GM18909 (cell line): ENCODE data around the gene IGF2R.

Experiments used
- ATAC-seq: cut with Tn5 transposase; IDR thresholded peaks from one replicate; pipeline ENCODE4 v1.9.1; 2021; ENCODE audit warnings: mild to moderate bottlenecking; ENCODE audit not compliant: unreplicated experiment, poor library complexity

The IGF2R gene

GRCh38 chr6:160038479-160038878 lies 69.6 kb downstream of the IGF2R start:
- no peak for ATAC-seq

DNA sequence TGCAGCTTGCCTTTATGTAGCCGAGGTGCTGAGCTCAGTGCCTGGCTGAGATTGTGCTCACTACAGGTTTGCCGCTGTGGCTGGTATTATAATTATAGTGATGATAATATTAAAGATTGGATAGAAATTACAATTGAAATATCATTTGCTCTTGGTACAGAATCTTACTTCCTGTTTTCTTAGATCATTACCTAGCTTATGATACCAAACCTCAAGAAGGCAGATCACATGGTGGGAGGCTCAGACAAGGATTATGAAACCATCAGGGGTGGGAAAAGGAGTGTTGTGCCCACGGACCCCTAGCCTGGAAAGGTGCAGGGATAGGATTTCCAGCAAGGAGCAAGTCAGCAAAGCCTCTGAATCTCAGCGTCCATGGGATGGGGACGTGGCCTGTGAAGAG lies 70.6 kb downstream of the IGF2R start:
- ATAC-seq = peak; percentile 61

DNA sequence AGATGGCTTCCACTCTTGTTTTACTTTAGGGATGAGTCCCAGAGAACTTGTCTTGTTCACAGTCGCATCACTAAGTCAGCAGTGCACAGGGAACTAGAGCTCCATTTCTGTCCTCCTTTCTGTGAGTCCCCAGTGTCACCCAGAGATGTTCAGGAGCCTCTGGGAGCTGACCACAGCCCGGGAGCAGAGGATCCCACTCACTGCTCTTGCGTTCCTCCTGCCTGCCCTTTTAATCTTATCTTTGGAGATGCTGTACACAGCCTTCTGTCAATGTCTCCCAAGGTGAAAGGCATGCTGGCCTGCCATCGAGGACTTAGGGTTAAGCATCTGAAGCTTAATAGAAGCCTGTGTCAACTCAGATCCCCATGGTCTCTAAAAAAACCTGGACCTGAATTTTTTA lies 71.2 kb downstream of the IGF2R start:
- no peak for ATAC-seq

- ATAC-seq = no peak
Measured at GRCh38 chr6:160040527-160041264, 71.8 kb downstream of the IGF2R start.

DNA sequence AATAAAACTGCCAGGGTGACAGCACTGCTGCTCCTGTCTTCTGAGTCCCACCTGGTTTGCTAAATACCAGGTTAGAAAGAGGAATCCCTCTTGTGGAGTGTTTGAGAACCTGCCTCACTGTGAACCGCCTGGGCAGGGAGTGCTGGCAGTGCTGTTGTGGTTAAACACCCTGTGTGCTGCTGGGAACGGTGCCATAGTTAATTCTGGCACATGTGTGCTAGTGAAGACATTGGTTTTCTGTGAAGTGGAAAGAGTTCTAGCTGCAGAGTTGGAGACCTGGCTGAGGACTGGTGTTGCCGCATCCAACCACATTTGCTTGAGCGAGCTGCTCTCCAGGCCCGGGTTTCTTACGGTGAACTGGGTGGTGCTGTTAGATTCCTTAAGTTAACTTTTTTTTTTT lies 72.7 kb downstream of the IGF2R start:
- ATAC-seq = no peak

DNA sequence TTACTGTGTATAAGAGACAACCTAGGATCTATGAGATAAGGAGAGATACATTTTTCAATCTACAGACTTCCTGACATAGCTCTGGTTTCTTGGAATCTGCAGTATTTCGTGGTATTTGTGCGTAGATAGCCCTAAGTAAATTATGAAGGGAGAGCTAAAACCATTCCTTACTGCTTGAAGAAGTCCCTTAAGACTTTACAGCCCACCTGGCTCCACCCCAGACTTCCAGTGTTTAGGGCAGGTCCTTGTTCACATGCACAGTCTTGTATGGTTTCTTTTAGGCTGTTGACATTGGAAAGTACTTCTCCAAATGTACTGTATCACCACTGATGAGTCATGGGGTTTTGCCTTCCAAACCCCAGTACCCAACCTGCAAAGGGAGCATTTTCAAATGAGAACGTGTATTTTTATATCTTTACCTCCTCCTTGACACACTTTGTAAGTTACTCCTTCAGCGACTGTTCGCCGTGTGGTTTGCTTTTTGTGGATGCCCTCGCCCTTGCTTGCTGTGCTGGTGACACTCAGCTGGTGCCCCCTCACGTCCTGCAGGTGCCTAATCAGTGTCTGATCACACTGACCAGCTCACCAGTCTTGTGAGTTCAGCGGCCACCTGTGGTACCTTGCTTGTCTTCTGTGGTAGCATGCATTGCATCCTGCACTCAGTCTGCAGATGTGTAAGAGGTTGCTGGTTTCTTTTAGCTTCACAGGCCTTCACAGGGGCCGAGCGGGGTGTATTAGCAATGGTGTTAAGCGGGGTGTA lies 73.3 kb downstream of the IGF2R start:
- no peak for ATAC-seq

DNA sequence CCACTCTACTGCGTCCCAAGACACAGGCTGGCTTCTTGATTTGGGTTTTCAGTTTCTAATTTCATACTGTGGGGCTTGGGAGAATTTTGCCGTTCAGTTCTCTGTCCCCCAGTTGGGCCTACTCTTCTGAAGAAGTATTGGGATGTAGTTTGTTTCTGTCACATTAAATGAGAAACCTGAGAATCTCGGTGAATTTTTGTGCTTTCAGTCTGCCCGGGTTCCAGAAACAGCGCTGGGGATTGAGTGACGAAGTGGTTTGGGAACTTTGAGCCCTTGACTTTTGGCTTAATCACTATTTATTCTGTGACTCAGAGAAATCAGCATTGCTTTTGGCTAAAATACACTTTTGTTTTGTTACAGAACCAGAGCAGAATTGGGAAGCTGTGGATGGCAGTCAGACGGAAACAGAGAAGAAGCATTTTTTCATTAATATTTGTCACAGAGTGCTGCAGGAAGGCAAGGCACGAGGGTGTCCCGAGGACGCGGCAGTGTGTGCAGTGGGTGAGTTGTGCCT lies 74.0 kb downstream of the IGF2R start:
- no peak for ATAC-seq

DNA sequence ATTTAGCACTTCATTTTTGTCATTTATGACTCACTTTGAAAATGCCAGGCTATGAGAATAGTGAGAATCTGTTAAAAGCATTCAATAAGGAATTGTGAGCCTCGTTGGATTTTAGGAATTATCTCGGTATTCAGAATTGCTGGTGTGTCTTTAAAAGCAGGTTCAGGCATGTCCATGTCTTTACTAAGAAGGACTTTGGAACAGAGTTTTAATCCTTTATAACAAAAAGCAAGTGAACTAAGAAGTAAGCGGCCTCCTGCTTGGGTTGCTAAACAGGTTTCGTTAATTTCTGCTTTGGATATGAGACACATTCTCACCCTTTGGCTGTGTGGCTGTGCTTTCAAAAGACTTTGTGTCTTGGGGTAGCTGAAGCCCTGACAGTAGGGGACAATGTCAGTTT lies 74.9 kb downstream of the IGF2R start:
- no peak for ATAC-seq

- no peak for ATAC-seq
Measured at GRCh38 chr6:160044687-160045086, 75.8 kb downstream of the IGF2R start.

DNA sequence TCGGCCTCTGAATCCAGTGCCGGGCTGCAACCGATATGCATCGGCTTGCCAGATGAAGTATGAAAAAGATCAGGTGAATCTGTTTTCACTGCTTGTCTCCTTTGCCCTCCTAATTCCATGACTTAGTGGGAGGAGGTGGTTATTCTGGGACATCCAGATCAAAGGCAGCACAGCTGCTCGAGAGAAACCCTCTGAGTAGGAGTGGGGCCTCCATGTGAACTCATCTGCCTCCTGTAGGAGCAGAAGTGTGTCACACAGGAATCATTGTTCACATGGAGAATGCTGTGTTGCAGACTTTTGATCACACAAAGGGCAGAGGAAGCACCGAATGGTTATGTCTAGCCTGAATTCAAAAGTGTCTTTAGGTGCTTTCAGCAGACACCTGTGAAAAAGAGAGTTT lies 79.6 kb downstream of the IGF2R start:
- ATAC-seq = no peak

DNA sequence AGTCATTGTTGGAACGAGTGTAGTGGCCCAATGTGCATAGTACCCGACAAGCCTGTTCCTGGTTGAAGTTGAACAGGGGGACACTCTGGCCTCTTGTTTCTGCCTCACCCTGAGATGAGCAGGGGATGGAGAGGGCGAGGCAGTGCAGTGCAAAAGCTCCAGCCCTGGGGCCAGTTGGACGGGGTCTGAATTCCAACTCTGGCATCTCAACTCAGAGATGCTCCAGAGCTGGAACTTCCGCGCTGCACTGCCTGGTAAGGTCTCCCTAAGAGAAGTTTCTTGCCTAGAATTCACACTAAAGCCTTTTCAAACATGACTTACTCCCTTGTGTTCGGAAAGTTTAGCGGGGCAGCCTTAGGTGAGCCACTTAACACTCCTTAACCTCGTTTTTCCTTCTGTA lies 80.5 kb downstream of the IGF2R start:
- ATAC-seq = no peak

DNA sequence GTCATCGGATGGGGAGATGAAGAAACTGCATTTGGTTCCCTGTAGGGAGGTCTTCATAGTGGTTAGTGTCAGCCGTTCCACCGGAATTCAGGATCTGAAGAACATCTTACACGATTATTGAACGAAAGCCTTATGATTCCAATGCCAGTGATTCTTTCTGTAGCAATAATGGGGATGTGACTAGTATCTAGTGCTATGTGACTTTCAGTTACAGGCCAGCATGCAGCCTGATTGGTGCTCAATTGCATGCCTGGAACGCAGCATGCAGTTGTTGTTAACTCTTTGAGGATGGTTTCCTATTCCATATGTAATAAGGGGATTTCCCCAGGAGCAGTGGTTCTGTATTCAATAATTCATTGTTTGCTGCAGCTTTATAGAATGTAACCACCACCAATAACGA lies 81.1 kb downstream of the IGF2R start:
- no peak for ATAC-seq

GRCh38 chr6:160051390-160051789 lies 82.5 kb downstream of the IGF2R start:
- ATAC-seq = no peak

- ATAC-seq = no peak
Measured at GRCh38 chr6:160054271-160054670, 85.4 kb downstream of the IGF2R start.

DNA sequence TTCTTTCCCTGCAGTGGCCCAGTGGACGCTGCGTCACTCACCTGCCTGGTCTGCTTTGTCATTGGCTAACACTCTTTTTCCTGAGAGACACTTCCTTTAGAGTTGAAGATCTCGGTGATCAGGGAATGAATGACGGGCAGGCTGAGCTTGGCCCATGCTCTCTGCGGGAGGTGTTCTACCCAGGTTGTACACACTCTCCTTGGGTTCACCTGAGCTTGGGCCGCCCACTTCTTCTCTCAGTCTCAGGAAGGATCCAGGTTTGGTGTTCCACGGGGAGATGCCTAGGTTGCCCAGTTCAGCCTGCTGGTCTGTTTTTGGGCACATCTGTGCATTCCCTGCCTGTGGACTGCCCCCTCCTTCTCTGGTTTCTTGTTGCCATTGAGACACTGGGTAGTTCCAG lies 86.0 kb downstream of the IGF2R start:
- no peak for ATAC-seq

DNA sequence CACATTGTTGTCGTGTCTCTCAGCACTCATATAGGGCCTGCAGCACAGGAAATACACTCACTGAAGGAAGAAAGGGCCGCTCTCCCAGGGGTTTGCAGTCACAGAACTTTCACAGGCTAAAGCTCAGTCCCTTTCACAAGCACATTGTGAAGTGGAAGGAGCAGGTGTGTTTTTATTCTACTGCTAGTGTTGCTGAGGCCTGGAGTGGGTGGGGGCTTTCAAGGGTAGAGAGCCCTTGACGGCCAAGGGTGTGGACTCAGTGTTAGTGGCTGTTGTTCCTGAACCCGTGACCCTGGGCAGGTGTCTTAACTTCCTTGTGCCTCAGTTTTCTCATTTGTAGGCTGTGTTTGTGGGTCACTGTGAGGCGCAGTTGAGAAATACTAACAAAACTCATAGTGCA lies 86.5 kb downstream of the IGF2R start:
- ATAC-seq = no peak

GRCh38 chr6:160055813-160056212 lies 86.9 kb downstream of the IGF2R start:
- ATAC-seq = no peak

DNA sequence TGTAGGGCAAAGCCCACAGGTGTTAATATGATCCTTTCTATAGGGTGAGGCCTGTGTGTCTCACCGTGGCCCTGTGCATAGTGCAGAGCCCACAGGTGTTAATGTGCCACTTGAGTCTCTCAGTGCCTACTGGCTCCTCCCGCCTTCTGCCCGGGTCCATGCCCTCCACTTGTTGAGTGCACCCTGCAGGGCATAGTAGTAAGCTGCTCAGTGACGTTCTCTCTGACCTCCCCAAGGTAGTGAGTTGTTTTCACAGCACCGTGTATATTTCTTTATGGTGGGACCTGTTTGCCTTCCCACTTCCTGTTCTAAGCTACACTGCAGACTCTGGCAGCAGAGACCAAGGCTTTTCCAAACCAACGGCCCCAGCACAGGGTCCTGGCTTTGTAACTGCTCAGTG lies 88.2 kb downstream of the IGF2R start:
- no peak for ATAC-seq

- no peak for ATAC-seq
Measured at GRCh38 chr6:160058603-160059215, 89.8 kb downstream of the IGF2R start.

GRCh38 chr6:160060221-160060620 lies 91.3 kb downstream of the IGF2R start:
- ATAC-seq = no peak

DNA sequence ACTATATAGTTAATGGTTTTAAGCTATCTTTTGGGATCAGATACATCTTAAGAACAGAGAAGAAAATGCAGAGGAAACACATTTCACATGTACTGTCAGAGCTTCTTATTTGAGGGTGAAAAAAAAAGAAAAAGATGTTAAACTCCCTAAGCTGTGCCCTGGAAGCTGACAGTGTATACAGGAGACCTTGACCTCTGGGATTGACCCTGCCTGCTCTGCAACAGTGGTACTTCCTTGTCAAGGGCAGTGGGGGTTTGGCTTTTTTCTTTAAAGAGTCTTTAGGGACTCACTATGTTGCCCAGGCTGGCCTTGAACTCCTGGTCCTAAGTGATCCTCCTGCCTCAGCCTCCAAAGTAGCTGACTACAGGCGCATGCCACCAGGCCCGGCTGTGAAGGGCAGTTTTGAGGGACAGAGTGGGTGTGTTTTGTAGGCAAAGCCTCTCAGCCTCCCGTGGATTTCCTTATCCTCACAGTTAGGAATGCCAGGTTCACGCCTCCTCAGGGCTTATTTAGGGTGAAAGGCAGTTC lies 92.1 kb downstream of the IGF2R start:
- ATAC-seq = no peak
